MV-4-11 (cell line): ENCODE data around the gene TBX4.
A peak's percentile ranks its signal among the peaks of the same experiment; 100 is the strongest.
"Not testable (repeated sequence)": the region's sequence is repeated elsewhere in the genome, so short reads cannot be mapped to it uniquely, and the experiment has no call there.

ENCODE experiments used
- DNase-seq: peaks from one replicate; lab custom pipeline; 2025; lab: John Stamatoyannopoulos, UW

TBX4 gene

GRCh38 chr17:61483778-61484116 lies 31.5 kb downstream of the TBX4 start:
- no peak for DNase-seq

- DNase-seq = no peak
These were observed 32.0 kb downstream of the TBX4 start for GRCh38 chr17:61484174-61484573.

GRCh38 chr17:61485067-61485775 lies 33.0 kb downstream of the TBX4 start:
- no peak for DNase-seq

- DNase-seq = no peak
These were observed 34.2 kb downstream of the TBX4 start for GRCh38 chr17:61486135-61487120.

GRCh38 chr17:61487161-61487988 lies 35.2 kb downstream of the TBX4 start:
- DNase-seq = no peak

- DNase-seq = no peak
These were observed 35.9 kb downstream of the TBX4 start for GRCh38 chr17:61487989-61488595.

- no peak for DNase-seq
These were observed 36.9 kb downstream of the TBX4 start for GRCh38 chr17:61488878-61489718.

GRCh38 chr17:61489719-61490490 lies 37.7 kb downstream of the TBX4 start:
- no peak for DNase-seq

GRCh38 chr17:61490540-61490975 lies 38.3 kb downstream of the TBX4 start:
- DNase-seq = peak; percentile 15

GRCh38 chr17:61491981-61492380 lies 39.8 kb downstream of the TBX4 start:
- no peak for DNase-seq

- no peak for DNase-seq
These were observed 40.7 kb downstream of the TBX4 start for GRCh38 chr17:61492759-61493526.

- not testable (repeated sequence) for DNase-seq
These were observed 41.7 kb downstream of the TBX4 start for GRCh38 chr17:61493830-61494324.

GRCh38 chr17:61494325-61495160 lies 42.3 kb downstream of the TBX4 start:
- DNase-seq = no peak

- DNase-seq = peak; percentile 71
These were observed 43.1 kb downstream of the TBX4 start for GRCh38 chr17:61495161-61495857.

GRCh38 chr17:61496174-61496956 lies 44.1 kb downstream of the TBX4 start:
- DNase-seq = no peak

- no peak for DNase-seq
These were observed 44.9 kb downstream of the TBX4 start for GRCh38 chr17:61496957-61497653.
